ENCODE results near the gene PPM1F.

DNA sequence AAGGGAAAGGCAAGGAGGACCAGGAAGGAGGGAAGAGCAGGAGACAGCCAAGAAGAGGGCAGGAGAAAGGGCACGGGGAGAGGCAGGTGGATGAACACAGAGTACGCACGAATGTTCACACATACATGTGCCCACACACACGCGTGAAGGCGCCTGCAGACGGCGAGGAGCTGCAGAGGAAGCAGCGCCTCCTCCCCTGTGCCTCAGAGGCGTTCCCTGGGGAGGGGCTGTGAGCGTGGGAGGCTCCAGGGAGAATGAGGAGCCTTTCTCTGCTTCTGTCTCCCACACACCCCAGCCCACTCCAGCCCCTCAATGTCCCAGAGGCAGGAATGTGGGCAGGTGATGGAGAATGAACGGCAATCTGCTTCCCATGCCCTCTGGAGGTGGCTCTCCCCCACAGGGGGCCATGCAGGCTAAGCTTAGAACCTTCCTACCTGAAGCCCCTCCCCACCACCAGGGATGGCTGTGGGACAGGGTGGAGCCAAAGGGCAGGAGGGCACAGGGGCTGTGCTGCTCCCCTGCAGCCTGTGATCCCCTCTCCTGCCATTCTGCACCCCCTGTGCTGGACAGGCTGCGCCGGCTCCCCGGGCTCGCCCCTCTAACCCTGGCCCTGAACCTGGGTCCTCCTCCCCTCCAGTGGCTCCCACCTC, 25.3 kb downstream of the PPM1F start:
- TF ChIP-seq POLR2A (IDR thresholded peaks at IDR 0.05) (no peak), CTCF (IDR thresholded peaks at IDR 0.05) (no peak), POLR2AphosphoS5 (IDR thresholded peaks at IDR 0.05; ENCODE audit: insufficient read depth in 1 of 2, low read depth in 1 of 2) (no peak)
